ENCODE results near the gene XPR1. TPM values are rescaled to one million over a fixed set of nuclear protein-coding genes. Genes with fewer than 3 reads are reported as not detected.
A peak's percentile ranks its signal among the peaks of the same experiment; 100 is the strongest.

Gene XPR1
- total RNA-seq, 4 donors from 2014 or later = 15.8 to 26.7 (median 22.8) TPM

DNA sequence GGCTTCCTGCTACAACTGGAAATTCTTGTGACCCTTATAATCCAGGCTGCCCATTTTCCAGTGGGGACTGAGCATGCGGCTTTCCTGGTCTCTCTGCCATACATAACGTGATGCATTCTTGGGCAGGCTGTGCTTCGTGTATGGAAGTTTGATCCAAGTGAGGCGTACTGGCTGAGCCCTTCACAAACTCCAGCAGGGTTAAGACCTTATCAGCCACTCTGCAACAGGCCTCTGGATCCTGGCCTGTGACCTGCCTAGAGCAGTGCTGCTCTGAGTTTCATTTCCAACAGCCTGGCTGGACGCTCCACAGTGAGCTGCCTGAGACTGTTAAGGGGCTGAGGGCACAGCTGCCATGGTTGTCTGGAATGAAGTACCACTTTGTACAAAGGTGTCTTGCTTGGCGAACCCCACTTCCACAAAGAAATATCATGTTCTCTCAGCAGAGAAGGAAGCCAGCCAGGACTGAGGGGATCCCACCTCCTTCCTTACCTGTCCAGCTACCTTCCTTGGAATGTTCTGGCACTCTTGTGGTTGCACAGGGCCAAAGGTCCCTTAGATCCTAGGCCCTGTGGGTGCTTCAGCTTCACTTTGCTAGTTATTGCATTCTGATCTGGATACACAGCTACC lies 28.5 kb upstream of the XPR1 start:
- Histone ChIP-seq H3K4me1 (peaks cover 0 to 7% (median 1%) of the 10 kb centered on the region in 4 donors), H3K36me3 (no peaks in the 10 kb centered on the region), H3K27ac (replicated peaks in 1 of 4) (no peak overlapping the region), H3K4me3 (no peak overlapping the region), H3K9me3 (no peaks in the 10 kb centered on the region), H3K27me3 (no peaks in the 10 kb centered on the region)
- 94% methylated on average over 5 of the region's 6 CpGs for WGBS
- peak; percentile 85 for DNase-seq (ENCODE audit: extremely low spot score)
- intact Hi-C loops (cut with DNase I) = no loop called here
- no peak for TF ChIP-seq POLR2AphosphoS5 (IDR thresholded peaks at IDR 0.05)
- TF ChIP-seq, protein P1, sequence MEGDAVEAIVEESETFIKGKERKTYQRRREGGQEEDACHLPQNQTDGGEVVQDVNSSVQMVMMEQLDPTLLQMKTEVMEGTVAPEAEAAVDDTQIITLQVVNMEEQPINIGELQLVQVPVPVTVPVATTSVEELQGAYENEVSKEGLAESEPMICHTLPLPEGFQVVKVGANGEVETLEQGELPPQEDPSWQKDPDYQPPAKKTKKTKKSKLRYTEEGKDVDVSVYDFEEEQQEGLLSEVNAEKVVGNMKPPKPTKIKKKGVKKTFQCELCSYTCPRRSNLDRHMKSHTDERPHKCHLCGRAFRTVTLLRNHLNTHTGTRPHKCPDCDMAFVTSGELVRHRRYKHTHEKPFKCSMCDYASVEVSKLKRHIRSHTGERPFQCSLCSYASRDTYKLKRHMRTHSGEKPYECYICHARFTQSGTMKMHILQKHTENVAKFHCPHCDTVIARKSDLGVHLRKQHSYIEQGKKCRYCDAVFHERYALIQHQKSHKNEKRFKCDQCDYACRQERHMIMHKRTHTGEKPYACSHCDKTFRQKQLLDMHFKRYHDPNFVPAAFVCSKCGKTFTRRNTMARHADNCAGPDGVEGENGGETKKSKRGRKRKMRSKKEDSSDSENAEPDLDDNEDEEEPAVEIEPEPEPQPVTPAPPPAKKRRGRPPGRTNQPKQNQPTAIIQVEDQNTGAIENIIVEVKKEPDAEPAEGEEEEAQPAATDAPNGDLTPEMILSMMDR (IDR thresholded peaks at IDR 0.05) = no peak

DNA sequence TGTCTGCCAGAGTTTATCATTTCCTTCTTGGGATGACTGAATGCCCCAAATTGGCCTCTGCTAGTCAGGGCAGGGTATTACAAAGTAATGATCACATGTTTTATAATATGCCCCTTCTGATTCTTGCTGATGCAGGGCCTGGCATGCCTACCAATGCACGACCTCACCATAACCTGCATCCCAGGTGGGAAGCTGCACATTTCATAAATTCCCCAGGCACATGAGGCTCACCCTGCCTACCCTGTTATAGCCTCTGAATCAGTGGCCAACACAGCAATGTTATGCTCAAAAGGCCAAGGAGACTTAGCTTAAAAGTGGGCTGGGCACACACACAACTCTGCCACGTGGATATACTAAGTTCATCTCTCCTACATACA lies 28.0 kb upstream of the XPR1 start:
- H3K27me3 ChIP-seq = no peaks in the 10 kb centered on the region
- H3K36me3 ChIP-seq = no peaks in the 10 kb centered on the region
- 78% methylated on average over 2 of the region's 2 CpGs for WGBS
- no peaks in the 10 kb centered on the region for H3K9me3 ChIP-seq
- H3K27ac ChIP-seq (replicated peaks in 1 of 4) = no peak overlapping the region
- TF ChIP-seq POLR2AphosphoS5 (IDR thresholded peaks at IDR 0.05) = no peak
- TF ChIP-seq, protein P1 (IDR thresholded peaks at IDR 0.05) = no peak
- no peak for TF ChIP-seq POLR2A (IDR thresholded peaks at IDR 0.05; ENCODE audit: low read depth)
- no peak for TF ChIP-seq EP300 (IDR thresholded peaks at IDR 0.05)
- no peak overlapping the region for H3K4me3 ChIP-seq
- intact Hi-C loops (cut with DNase I) = no loop called here
- peaks cover 0 to 3% (median under 1%) of the 10 kb centered on the region in 4 donors for H3K4me1 ChIP-seq
- peak; percentile 64 for DNase-seq (ENCODE audit: extremely low spot score)

DNA sequence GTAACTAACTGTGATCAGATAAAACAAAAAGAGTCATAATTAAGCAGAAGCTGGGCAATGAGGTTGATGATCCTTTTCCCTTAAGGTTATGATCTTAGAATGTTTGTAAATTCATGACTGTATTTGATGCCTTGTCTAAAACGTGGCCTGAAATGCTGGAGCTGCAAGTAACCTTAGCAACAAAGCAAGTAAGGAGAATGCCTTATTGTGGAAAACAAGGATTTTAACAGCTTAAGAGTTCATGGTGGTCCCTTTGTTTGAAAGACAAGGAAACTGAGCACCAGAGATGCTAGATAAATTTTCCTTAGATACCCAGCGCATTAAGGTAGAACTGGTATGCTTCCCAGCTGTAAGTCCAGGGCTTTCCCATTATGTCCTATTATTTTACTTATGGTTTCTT lies 25.7 kb upstream of the XPR1 start:
- Histone ChIP-seq H3K27me3 (no peaks in the 10 kb centered on the region), H3K36me3 (no peaks in the 10 kb centered on the region), H3K4me1 (peaks cover 3 to 16% (median 12%) of the 10 kb centered on the region in 4 donors), H3K4me3 (no peak overlapping the region), H3K9me3 (no peaks in the 10 kb centered on the region), H3K27ac (replicated peaks in 1 of 4) (no peak overlapping the region)
- intact Hi-C loops (cut with DNase I) = no loop called here
- WGBS = 72% methylated on average over 2 of the region's 2 CpGs
- no peak for TF ChIP-seq POLR2A (IDR thresholded peaks at IDR 0.05; ENCODE audit: low read depth)
- no peak for TF ChIP-seq EP300 (IDR thresholded peaks at IDR 0.05)
- TF ChIP-seq POLR2AphosphoS5 (IDR thresholded peaks at IDR 0.05) = no peak
- TF ChIP-seq, protein P1 (IDR thresholded peaks at IDR 0.05) = no peak
- DNase-seq (ENCODE audit: extremely low spot score) = no peak

DNA sequence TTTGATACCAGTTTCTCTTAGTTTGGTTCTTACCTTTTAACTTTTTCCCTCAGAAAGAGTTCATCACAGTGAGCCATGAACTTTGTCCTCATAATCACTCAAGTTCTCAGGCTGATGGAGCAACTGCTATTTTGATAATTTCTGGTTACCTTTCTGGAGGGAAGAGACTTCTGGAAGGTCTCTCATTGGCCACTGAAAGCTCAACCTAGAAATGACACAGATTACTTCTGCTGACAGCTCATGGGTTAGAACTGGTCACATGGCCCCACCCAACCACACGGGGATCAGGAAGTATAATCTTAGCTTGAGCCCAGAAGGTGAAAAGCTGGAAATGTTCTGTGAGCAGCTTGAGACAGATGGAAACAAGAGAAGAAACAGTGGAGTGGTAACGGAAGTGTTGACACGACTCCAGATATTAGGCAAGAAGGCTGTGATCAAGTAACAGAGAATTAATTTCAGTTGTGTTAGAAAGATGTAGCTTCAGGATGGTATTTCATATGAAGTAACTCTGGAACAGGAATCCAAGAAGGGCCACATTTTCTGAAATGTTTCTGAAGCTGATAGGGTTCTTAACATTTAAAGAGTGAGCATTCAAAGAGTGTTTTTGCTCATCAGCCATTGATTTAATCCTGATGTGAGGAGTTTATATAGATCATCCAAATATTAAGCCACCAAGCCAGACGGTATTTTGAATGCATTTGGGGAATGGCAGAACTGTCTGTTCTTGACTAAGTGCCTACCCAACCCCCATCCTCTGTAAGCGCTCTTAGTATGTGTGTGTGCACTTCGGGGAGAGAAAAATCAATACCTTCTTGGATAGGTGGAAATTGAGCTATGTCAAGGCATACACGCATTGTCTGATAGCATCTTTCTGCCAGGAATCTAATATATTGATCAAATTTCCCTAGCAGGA lies 21.9 kb upstream of the XPR1 start:
- 82% methylated on average over 7 of the region's 7 CpGs for whole genome bisulfite sequencing
- peak overlapping the region; percentile 42 to 69 (median 58) for H3K27ac ChIP-seq (replicated peaks in 1 of 4)

More for the DNA sequence above, 21.9 kb upstream of the XPR1 start:
- TF ChIP-seq POLR2AphosphoS5 (IDR thresholded peaks at IDR 0.05) (no peak), EP300 (IDR thresholded peaks at IDR 0.05) (no peak), POLR2A (IDR thresholded peaks at IDR 0.05; ENCODE audit: low read depth) (no peak)
- TF ChIP-seq, protein P1 (IDR thresholded peaks at IDR 0.05) = no peak
- no peaks in the 10 kb centered on the region for H3K9me3 ChIP-seq
- intact Hi-C loops (cut with DNase I) = no loop called here
- no peaks in the 10 kb centered on the region for H3K36me3 ChIP-seq
- no peak overlapping the region for H3K4me3 ChIP-seq
- peaks cover 7 to 32% (median 27%) of the 10 kb centered on the region in 4 donors for H3K4me1 ChIP-seq
- DNase-seq (ENCODE audit: extremely low spot score) = no peak
- H3K27me3 ChIP-seq = no peaks in the 10 kb centered on the region

Measured in esophagus muscularis mucosa (tissue), 4 donors.